Embryonic facial prominence (tissue), 1 donor: ENCODE data around the gene SNX22.
A peak's percentile ranks its signal among the peaks of the same experiment; 100 is the strongest.

Experiments used
- DNase-seq: peaks from one replicate; pipeline ENCODE4 v3.0.0-alpha.2; 2016; ENCODE audit errors: extremely low spot score

Gene SNX22

DNA sequence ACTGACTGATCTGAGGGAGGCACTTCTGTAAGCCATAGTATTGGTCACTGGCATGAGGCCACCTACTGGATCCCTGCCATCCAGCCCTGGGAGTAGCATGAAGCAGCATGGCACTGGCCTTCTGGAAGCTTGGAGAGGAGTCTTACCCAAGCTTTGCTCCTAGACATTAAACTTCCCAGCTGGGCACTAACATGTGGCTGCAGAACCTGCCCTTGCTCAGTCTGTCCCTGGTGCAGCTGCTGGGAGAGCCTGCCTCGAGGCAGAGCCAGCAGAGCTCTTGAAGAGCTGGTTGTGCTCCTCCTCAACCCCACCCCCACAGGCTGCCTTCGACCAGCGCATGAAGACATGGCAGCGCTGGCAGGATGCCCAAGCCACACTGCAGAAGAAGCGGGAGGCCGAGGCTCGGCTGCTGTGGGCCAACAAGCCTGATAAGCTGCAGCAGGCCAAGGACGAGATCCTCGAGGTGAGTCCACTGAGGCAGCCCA, 17.1 kb upstream of the SNX22 start:
- DNase-seq = no peak

DNA sequence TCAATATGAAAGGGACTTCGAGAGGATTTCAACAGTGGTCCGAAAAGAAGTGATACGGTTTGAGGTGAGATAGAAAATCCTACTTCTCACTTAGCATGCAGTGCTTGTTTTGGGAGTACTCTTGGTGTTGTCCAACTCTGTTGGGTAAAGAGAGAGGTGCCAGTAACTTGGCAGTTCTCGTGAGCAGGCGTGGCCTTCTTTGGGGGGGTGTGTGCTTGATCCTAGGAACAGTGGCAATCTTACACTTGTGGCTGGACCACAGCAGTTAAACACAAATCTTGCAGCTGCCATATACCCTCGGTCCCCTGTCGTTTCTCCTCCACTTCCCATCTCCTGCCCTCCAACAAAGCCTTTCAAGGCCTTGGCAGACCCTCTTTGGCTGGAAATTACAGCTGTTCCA, 15.2 kb upstream of the SNX22 start:
- no peak for DNase-seq

- no peak for DNase-seq
Observed at GRCh38 chr15:64137226-64137833, 14.2 kb upstream of the SNX22 start.

GRCh38 chr15:64138331-64138941, 13.1 kb upstream of the SNX22 start:
- DNase-seq = no peak

DNA sequence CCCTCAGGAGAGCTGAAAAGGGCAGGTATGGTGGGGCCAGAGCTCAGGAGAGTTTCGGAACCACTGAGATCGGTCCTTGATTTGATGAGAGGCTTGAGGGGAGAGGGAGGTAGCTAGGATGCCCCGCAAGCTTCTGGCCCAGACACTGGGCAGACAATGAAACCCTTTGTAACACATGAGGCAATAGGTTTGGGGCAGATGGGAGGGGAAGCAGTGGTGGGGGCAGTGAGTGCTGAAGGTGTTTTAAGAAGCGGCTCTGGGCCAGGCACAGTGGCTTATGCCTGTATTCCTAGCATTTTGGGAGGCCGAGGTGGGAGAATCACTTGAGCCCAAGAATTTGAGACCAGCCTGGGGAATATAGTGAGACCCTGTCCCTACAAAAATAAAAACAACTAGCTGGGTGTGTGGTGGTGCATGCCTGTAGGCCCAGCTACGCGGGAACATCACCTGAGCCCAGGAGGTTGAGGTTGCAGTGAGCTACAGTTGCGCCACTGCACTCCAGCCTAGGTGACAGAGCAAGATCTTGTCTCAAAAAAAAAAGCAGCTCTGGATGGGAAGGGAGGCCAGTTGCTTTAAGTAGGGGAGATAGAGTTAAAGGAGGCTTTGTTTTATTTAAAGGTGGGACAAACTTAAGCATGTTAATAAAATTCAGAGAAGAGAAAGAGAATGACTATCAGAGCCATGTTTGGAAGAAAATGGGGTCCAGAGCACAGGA, 9.6 kb upstream of the SNX22 start:
- DNase-seq = no peak

DNA sequence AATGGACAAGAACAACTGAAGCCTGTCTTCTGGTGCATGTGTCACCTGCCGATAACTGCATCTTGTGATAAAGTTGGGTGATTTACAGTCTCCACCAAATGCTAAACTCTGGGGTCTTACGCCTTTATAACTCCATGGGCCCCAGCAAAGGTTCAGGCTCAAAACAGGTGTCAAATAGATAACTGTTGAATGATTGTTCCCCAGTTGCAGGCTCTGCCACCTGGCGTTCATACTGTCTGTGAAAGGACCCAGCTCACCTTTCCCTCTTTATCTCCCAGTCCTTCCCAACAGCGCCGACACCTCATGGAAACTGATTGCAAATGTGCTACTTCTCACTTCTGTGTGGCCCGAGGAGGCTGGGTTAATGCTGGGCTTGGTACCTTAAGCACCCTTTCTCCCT, 8.3 kb upstream of the SNX22 start:
- DNase-seq = no peak

GRCh38 chr15:64144192-64144564, 7.4 kb upstream of the SNX22 start:
- no peak for DNase-seq

DNA sequence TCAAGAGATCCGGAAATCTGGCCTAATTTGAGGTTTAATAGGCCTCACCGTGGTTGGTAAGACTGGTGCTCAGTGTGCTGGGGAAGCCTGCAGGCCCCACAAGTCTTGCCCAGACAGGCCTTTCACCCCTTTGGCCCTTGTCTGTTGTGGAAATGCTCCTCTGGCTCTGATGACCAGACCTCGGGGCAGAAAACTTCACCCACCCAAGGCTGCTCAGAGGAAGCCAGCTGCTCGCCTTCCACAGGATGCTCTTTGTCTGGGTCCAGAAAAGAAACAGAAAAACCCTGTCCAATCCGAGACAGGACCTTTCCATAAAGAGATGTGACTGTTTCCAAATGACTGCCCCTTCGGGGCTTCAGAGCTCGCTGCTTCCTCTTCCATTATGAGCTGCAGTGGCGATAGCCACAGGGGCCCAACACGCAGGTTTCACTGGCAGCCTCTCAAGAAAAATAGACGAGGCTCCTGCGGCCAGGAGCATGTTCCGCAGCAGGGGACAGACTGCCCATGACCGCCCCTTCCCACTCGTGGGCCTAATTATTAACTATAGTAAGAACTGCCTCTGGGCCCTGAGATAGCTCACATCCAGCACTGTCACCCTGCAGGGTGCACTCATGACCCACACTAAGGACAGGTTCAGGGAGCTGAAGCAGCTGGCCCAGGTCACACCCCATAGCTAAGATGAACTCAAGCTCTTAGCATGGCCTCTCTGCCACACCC, 6.8 kb upstream of the SNX22 start:
- DNase-seq = no peak

GRCh38 chr15:64146041-64146440, 5.5 kb upstream of the SNX22 start:
- no peak for DNase-seq

DNA sequence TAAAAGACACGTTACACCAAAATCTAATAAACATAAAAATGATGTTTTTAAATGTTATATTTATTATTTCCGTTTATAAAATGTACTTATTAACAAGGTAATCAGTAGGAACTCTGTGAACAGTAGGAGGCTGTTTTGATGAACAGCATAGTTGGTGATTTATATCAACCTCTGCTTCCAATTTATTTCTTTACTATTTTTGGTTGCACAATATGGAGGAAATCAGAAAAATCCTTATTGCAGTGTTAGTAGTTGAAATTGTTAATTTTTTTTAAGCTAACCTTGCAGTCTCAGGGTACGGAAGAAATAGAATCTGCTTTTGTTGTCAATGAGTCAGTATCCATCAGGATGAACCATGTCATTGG, 5.0 kb upstream of the SNX22 start:
- DNase-seq = no peak

DNA sequence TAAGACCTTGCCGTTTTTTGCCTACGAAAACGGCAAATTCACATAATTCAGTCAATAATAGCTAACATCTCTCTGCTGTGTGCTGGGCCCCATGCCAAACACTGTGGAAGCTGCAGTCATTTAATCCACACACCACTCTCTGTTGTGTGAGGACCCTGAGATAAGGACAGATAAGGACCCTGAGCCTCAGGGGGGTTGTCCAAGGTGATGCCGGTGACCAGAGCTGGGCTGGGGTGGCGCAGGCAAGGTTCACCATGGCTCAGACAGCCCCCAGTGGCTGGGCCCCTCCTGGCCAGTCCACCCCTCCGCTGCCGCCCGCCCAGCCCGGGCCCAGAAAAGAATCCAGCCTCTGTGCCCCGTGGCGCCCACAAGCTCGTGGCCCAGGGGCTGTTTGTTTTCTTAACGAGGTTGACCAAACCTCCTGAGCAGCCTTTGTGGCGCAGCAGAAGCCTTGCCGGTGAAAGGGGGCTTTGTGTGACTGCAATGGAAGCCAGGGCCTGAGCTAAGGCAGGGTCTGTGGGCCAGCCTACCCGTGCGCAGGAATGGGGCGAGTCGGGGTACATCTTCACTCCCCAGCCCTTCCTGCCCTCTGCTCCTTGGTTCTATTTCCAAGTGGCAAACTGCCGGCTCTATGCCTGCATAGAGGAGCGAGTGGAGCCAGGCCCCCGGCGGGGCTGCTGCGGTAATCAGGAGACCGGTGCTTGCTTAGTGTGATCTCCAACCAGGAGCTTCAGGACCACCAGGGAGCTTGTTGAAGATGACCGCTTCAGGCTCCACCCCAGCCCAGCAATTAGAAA, 4.4 kb upstream of the SNX22 start:
- no peak for DNase-seq

GRCh38 chr15:64148168-64148567, 3.4 kb upstream of the SNX22 start:
- no peak for DNase-seq

- no peak for DNase-seq
Observed at GRCh38 chr15:64148581-64148980, 3.0 kb upstream of the SNX22 start.

DNA sequence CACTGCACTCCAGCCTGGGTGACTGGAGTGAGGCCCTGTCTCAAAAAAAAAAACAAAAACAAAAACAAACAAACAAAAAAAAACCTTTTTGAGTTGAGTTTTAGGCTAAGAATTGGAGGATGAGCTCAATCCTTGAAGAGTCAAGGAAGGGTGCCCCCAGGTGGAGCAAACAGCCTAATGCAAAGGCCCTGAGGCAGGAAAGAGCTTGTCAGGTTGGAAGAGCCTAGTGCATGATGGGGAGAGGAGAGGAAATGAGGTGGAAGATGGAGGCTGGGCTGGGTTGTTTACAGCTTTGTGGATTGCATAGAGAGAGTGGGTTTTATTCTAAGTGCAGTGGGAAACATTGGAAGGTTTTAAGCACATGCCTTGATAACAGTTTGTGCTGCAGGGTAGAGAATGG, 2.1 kb upstream of the SNX22 start:
- DNase-seq = no peak

GRCh38 chr15:64149893-64150578, 1.5 kb upstream of the SNX22 start:
- no peak for DNase-seq

- DNase-seq = no peak
Observed at GRCh38 chr15:64152507-64153387, 1.2 kb downstream of the SNX22 start.

- peak; percentile 40 for DNase-seq
Observed at GRCh38 chr15:64153480-64154367, 2.2 kb downstream of the SNX22 start.

GRCh38 chr15:64155802-64156651, 4.5 kb downstream of the SNX22 start:
- no peak for DNase-seq
